Measurements from ENCODE around the gene TXLNG.

DNA sequence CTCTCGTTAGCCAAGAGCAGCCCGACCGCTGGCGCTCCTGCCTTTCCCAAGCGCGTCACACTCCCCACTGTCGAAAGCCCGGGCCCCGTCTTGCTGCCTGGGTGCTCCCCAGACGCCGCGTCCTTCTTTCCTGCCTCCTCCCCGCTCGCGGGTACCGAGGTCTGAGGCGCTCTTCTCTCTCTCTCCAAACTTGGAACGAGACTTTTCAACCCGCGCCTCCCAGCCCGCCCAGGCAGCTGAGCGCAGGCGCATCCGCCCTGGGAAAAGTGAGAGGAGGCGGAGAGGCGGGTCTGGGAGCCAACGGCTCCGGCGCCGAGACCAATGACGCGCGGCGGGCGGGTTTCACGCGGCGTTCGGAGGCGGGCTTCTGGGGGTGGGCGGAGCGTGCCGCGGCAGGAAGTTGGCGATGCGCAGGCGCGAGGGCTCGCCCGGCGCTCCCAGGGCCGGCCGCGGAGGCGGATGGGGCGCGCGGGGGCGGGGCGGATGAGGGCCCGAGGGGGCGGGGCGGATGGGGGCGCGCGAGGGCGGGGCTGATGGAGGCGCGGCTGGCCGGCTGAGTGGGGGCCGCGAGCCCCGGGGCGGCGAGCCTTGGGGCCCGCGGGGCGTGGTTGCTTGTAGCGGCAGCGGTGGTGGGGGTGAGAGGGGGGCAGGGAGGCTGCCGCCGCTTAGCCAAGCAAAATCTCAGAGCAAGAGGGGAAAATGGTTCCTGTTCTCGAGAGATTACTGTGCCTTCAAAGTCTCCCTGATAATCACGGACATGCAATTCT lies 84.0 kb downstream of the TXLNG start, which contains the start of gene RBBP7:
- TF ChIP-seq, protein P1, sequence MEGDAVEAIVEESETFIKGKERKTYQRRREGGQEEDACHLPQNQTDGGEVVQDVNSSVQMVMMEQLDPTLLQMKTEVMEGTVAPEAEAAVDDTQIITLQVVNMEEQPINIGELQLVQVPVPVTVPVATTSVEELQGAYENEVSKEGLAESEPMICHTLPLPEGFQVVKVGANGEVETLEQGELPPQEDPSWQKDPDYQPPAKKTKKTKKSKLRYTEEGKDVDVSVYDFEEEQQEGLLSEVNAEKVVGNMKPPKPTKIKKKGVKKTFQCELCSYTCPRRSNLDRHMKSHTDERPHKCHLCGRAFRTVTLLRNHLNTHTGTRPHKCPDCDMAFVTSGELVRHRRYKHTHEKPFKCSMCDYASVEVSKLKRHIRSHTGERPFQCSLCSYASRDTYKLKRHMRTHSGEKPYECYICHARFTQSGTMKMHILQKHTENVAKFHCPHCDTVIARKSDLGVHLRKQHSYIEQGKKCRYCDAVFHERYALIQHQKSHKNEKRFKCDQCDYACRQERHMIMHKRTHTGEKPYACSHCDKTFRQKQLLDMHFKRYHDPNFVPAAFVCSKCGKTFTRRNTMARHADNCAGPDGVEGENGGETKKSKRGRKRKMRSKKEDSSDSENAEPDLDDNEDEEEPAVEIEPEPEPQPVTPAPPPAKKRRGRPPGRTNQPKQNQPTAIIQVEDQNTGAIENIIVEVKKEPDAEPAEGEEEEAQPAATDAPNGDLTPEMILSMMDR (IDR thresholded peaks at IDR 0.05): no peak
- TF ChIP-seq POLR2A (IDR thresholded peaks at IDR 0.05): peak in 1 of 2 donors; percentile 43

All from lower leg skin (tissue), 3 donors.